Left ventricle myocardium inferior (tissue), 1 donor: Measurements from ENCODE around the gene TRABD2A. TPM values are rescaled to one million over a fixed set of nuclear protein-coding genes. Genes with fewer than 3 reads are reported as not detected.
A peak's percentile ranks its signal among the peaks of the same experiment; 100 is the strongest.

Source experiments
- DNase-seq: peaks from one replicate; pipeline ENCODE4 v3.0.0-alpha.2; 2020
- H3K27ac ChIP-seq: fragments of 200-600 bp; replicated peaks from 2 replicates; pipeline ENCODE4 v1.8.0; 2021
- H3K27me3 ChIP-seq: fragments of 200-600 bp; 2 replicates; pipeline ENCODE4 v1.8.0; 2021; ENCODE audit warnings: low read depth
- H3K36me3 ChIP-seq: fragments of 200-600 bp; 2 replicates; pipeline ENCODE4 v1.8.0; 2021
- H3K4me1 ChIP-seq: fragments of 200-600 bp; 2 replicates; pipeline ENCODE4 v1.8.0; 2021
- H3K4me3 ChIP-seq: fragments of 200-600 bp; 2 replicates; pipeline ENCODE4 v1.8.0; 2021; ENCODE audit warnings: mild to moderate bottlenecking, moderate library complexity
- H3K9me3 ChIP-seq: fragments of 200-600 bp; replicated peaks from 2 replicates; pipeline ENCODE4 v1.8.0; 2021
- intact Hi-C: fragments of 100-400 bp; cut with micrococcal nuclease; formaldehyde crosslinking; loops from one replicate; pipeline ENCODE4 v1.11.0; 2022
- total RNA-seq: library from RNA; stranded (reverse); fragmentation: NEBNext Ultra II Directional; extraction: Animal tissue kit (Norgen Biotek cat#: 25700); gene quantifications from one replicate; pipeline ENCODE4 v1.2.1, GENCODE V29; 2021
- TF ChIP-seq, protein P1 (sequence below): fragments of 200-600 bp; IDR thresholded peaks from 2 replicates; pipeline ENCODE4 v1.8.0; 2021; ENCODE audit warnings: antibody characterized with exemption, mild to moderate bottlenecking, borderline replicate concordance
- donor health status: DM: no; HTN: yes; CAD: no; lungs with severe emphysema.

TRABD2A gene
- total RNA-seq, 1 donor from 2014 or later: 0.49 TPM

DNA sequence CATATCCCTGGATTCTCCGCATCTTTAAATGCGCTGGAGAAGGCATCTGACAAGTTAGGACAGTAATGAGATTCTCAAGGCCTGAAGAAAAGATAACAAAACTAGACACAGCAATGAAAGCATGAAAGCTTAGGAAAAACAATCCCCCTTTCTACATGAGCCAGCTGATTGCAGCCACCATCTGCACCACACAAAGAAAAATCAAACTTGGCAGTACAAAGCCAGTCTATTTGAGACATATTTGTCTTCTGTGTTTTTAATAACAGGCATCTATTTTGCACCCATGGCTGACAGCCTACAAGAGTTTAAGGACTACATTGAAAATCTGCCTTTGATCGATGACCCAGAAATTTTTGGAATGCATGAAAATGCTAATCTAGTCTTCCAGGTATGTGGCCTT, 83.6 kb downstream of the TRABD2A start:
- Histone ChIP-seq H3K27me3 (no peaks in the 10 kb centered on the region), H3K9me3 (no peaks in the 10 kb centered on the region), H3K4me1 (no peaks in the 10 kb centered on the region), H3K36me3 (no peaks in the 10 kb centered on the region), H3K27ac (no peak overlapping the region), H3K4me3 (no peak overlapping the region)
- TF ChIP-seq, protein P1, sequence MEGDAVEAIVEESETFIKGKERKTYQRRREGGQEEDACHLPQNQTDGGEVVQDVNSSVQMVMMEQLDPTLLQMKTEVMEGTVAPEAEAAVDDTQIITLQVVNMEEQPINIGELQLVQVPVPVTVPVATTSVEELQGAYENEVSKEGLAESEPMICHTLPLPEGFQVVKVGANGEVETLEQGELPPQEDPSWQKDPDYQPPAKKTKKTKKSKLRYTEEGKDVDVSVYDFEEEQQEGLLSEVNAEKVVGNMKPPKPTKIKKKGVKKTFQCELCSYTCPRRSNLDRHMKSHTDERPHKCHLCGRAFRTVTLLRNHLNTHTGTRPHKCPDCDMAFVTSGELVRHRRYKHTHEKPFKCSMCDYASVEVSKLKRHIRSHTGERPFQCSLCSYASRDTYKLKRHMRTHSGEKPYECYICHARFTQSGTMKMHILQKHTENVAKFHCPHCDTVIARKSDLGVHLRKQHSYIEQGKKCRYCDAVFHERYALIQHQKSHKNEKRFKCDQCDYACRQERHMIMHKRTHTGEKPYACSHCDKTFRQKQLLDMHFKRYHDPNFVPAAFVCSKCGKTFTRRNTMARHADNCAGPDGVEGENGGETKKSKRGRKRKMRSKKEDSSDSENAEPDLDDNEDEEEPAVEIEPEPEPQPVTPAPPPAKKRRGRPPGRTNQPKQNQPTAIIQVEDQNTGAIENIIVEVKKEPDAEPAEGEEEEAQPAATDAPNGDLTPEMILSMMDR: no peak
- intact Hi-C loops: no loop called here
- DNase-seq: no peak

DNA sequence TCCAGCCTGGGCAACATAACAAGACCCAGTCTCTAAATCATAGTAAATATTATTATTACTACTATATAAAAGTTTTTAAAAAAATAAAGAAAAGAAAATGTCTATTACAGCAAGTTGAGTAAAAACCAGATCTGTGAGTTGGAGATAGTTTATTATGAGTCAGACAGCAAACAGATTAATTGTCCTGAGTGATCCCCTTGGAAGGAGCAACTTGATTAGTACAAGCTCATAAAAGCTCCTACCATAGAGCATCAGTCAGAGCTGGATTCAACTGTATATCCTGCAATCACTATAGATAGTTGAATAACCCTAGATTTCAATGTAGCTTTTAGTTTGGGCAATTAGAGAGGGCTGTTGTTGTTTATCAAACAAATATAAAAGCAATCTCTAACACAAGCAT, 84.1 kb downstream of the TRABD2A start:
- intact Hi-C loops: no loop called here
- H3K36me3 ChIP-seq: no peaks in the 10 kb centered on the region
- H3K9me3 ChIP-seq: no peaks in the 10 kb centered on the region
- TF ChIP-seq, protein P1: no peak
- no peaks in the 10 kb centered on the region for H3K4me1 ChIP-seq
- no peak overlapping the region for H3K4me3 ChIP-seq
- DNase-seq: no peak
- no peaks in the 10 kb centered on the region for H3K27me3 ChIP-seq
- no peak overlapping the region for H3K27ac ChIP-seq

DNA sequence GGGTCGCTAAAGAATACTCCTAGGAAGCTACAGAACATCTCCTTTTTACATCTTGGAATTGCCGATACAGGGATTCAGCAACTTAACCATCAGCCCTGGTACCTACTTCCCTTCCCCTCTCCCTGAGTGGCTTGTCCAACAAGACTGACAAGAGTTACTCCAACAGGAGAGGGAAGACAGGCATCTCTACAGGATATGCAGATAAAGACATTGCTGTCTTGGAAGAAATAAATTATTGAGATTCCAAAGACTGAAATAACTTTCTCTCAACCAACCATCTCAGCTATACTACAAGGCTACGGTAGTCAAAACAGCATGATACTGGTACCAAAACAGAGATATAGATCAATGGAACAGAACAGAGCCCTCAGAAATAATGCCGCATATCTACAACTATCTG, 87.2 kb downstream of the TRABD2A start:
- TF ChIP-seq, protein P1: no peak
- Histone ChIP-seq H3K36me3 (no peaks in the 10 kb centered on the region), H3K4me3 (no peak overlapping the region), H3K27me3 (no peaks in the 10 kb centered on the region), H3K27ac (no peak overlapping the region), H3K9me3 (no peaks in the 10 kb centered on the region), H3K4me1 (peaks cover 7% of the 10 kb centered on the region)
- intact Hi-C loops: no loop called here
- no peak for DNase-seq

DNA sequence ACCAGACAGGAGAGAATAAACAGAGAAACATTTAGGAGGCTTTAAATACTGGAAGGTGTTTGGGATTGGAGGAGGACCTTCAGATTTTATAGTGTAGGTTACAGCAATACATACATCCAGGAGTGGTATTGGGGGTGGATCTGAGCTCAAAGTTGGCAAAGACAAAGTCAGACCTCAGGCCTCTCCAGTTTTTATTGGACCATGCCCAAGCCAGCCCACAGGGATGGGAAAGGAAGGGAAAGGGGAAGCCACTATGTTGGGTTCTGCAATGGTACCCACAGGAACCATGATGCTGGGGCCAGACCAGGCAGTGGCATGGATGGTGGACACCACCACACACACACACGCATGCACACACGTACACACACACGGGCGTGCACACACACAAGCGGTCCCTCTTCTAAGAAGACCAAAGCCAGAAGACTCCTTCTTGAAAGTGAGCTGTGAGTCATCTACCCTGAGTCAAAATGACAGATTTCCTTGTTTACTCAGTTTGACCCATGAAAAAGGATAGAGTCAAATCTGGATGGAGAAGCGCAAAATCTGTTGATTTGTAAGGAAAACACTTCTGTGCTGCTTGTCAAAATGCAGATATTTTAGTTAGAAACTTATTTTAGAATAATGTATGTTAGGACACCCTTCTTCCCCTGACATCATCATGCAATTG, 87.9 kb downstream of the TRABD2A start:
- no peak overlapping the region for H3K4me3 ChIP-seq
- no peaks in the 10 kb centered on the region for H3K27me3 ChIP-seq
- TF ChIP-seq, protein P1: no peak
- no peaks in the 10 kb centered on the region for H3K36me3 ChIP-seq
- peaks cover 10% of the 10 kb centered on the region for H3K4me1 ChIP-seq
- H3K27ac ChIP-seq: no peak overlapping the region
- DNase-seq: no peak
- intact Hi-C loops: no loop called here
- H3K9me3 ChIP-seq: no peaks in the 10 kb centered on the region

DNA sequence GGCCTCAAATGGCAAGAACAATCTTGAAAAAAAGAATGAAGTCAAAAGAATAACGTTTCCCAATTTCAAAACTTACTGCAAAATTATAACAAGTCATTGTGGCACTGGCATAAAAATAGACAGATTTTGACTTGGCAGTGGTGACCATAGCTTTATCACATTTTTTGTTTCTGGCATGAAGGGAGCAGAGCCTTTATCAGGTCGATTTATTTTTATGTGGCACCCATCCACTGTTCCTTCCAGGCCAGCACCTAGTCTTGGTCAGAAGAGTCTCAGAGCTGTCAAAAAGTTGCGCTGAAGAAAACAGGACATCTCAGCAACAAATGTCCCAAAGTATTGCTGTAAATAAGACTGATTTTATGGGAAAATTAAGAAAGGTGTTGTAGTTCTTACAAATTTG, 92.4 kb downstream of the TRABD2A start:
- Histone ChIP-seq H3K4me1 (peaks cover 14% of the 10 kb centered on the region), H3K36me3 (no peaks in the 10 kb centered on the region), H3K27me3 (no peaks in the 10 kb centered on the region), H3K27ac (peak overlapping the region; percentile 31), H3K4me3 (no peak overlapping the region), H3K9me3 (no peaks in the 10 kb centered on the region)
- no peak for DNase-seq
- intact Hi-C loops: no loop called here
- TF ChIP-seq, protein P1: no peak

DNA sequence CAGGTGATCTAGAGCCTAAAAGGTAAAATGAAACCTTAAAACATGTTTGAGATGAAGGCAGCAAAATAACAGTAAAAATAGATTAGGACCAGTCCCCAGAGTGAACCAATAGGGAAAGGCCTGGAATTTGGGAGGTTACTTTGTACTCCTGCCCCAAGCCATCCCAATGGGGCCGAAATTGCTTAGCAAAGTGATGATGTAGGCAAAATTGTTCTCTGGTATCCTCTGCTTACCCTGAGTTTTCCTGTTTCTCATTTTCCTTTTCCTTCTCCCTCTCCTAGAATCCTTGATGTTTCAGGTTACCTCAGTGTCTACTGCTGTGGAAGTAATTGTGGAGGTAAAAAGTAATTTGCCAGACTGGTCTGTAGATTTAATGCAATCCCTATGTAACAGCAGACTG, 92.9 kb downstream of the TRABD2A start:
- intact Hi-C loops: no loop called here
- H3K9me3 ChIP-seq: no peaks in the 10 kb centered on the region
- H3K4me1 ChIP-seq: peaks cover 14% of the 10 kb centered on the region
- H3K4me3 ChIP-seq: no peak overlapping the region
- H3K27me3 ChIP-seq: no peaks in the 10 kb centered on the region
- no peak for DNase-seq
- peak overlapping the region; percentile 31 for H3K27ac ChIP-seq
- TF ChIP-seq, protein P1: no peak
- no peaks in the 10 kb centered on the region for H3K36me3 ChIP-seq
